HG03103 (cell line): ENCODE results near the gene WDR86.

Source experiments
- ATAC-seq: cut with Tn5 transposase; IDR thresholded peaks from one replicate; pipeline ENCODE4 v1.9.1; 2021; ENCODE audit warnings: low read depth; ENCODE audit not compliant: unreplicated experiment

WDR86 gene

GRCh38 chr7:151428378-151429236 is 18.8 kb upstream of the WDR86 start:
- no peak for ATAC-seq

GRCh38 chr7:151427705-151428377 is 18.0 kb upstream of the WDR86 start:
- no peak for ATAC-seq

- no peak for ATAC-seq
Measured at GRCh38 chr7:151426904-151427704, 17.3 kb upstream of the WDR86 start.

GRCh38 chr7:151426441-151426903 is 16.6 kb upstream of the WDR86 start:
- no peak for ATAC-seq

- no peak for ATAC-seq
Measured at GRCh38 chr7:151425670-151426440, 16.0 kb upstream of the WDR86 start.

GRCh38 chr7:151424799-151425198 is 15.0 kb upstream of the WDR86 start:
- no peak for ATAC-seq

- no peak for ATAC-seq
Measured at GRCh38 chr7:151423936-151424335, 14.1 kb upstream of the WDR86 start.

GRCh38 chr7:151423226-151423625 is 13.4 kb upstream of the WDR86 start:
- no peak for ATAC-seq

GRCh38 chr7:151422212-151422611 is 12.4 kb upstream of the WDR86 start:
- no peak for ATAC-seq

GRCh38 chr7:151420144-151420543 is 10.3 kb upstream of the WDR86 start:
- no peak for ATAC-seq

- ATAC-seq, result no peak
Measured at GRCh38 chr7:151416941-151417315, 7.1 kb upstream of the WDR86 start.

- no peak for ATAC-seq
Measured at GRCh38 chr7:151416112-151416940, 6.5 kb upstream of the WDR86 start.

- ATAC-seq, result no peak
Measured at GRCh38 chr7:151415375-151416105, 5.7 kb upstream of the WDR86 start.

GRCh38 chr7:151413241-151413640 is 3.4 kb upstream of the WDR86 start:
- no peak for ATAC-seq

- ATAC-seq, result no peak
Measured at GRCh38 chr7:151412318-151412717, 2.5 kb upstream of the WDR86 start.

- ATAC-seq, result no peak
Measured at GRCh38 chr7:151411551-151411950, 1.7 kb upstream of the WDR86 start.

- ATAC-seq, result no peak
Measured at GRCh38 chr7:151410405-151411390, 860 bp upstream of the WDR86 start.
